HG03095 (cell line): ENCODE results near the gene PIK3CD.
A peak's percentile ranks its signal among the peaks of the same experiment; 100 is the strongest.
"Not testable (repeated sequence)": the region's sequence is repeated elsewhere in the genome, so short reads cannot be mapped to it uniquely, and the experiment has no call there.

Experiments
- ATAC-seq: cut with Tn5 transposase; IDR thresholded peaks from one replicate; pipeline ENCODE4 v1.9.1; 2021; ENCODE audit warnings: moderate library complexity; ENCODE audit not compliant: unreplicated experiment

The PIK3CD gene

GRCh38 chr1:9618909-9619679, 32.4 kb upstream of the PIK3CD start:
- no peak for ATAC-seq

DNA sequence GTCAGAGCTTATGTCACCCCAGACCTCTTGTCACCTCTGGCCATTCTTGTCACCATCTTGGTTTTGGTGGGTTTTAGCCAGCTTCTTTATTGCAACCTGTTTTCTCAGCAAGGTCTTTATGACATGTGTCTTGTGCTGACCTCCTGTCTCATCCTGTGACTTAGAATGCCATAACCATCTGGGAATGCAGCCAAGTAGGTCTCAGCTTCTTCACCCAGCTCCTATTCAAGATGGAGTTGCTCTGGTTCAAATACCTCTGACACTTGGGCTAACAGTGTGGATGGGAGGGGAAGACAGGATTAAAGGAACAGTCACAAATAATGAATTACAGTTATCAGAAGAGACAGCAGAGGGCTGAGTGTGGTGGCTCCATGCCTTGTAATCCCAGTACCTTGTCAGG, 30.5 kb upstream of the PIK3CD start:
- no peak for ATAC-seq

DNA sequence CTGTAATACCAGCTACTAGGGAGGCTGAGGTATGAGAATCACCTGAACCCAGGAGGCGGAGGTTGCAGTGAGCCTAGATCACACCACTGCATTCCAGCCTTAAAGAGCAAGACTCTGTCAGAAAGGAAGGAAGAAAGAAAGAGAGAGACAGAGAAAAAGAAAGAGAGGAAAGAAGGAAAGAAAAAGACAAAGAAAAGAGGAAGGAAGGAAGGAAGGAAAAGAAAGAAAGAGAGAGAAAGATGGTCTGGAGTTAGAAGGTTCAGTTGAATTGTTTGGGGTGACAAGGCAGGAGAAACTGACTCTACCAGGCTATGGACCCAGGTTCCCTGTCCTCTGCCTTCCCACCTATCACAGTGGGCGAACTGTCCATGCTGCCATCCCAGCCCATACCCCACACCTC, 27.4 kb upstream of the PIK3CD start:
- no peak for ATAC-seq

DNA sequence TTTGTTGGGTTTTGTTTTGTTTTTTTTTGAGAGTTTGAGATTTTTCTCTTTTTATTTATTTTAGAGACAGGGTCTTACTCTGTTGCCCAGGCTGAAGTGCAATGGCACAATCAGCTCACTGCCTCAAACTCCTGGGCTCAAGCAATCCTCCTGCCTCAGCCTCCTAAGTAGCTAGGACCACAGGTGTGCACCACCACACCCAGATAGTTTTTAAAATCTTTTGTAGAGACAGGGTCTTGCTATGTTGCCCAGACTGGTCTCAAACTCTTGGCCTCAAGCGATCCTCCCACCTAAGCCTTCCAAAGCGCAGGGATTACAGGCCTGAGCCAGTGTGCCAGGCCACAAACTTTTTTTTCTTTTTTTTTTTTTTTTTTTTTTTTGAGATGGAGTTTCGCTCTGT, 26.5 kb upstream of the PIK3CD start:
- ATAC-seq, result not testable (repeated sequence)

- ATAC-seq, result peak; percentile 43
These were observed 25.3 kb upstream of the PIK3CD start for GRCh38 chr1:9626201-9626608.

- peak; percentile 17 for ATAC-seq
These were observed 22.7 kb upstream of the PIK3CD start for GRCh38 chr1:9628541-9629444.

- ATAC-seq, result peak; percentile 39
These were observed 21.9 kb upstream of the PIK3CD start for GRCh38 chr1:9629445-9630201.

GRCh38 chr1:9630331-9631111, 21.0 kb upstream of the PIK3CD start:
- no peak for ATAC-seq

GRCh38 chr1:9631613-9632012, 19.9 kb upstream of the PIK3CD start:
- ATAC-seq, result no peak

- no peak for ATAC-seq
These were observed 18.0 kb upstream of the PIK3CD start for GRCh38 chr1:9633493-9633892.

- ATAC-seq, result no peak
These were observed 16.9 kb upstream of the PIK3CD start for GRCh38 chr1:9634582-9634981.

DNA sequence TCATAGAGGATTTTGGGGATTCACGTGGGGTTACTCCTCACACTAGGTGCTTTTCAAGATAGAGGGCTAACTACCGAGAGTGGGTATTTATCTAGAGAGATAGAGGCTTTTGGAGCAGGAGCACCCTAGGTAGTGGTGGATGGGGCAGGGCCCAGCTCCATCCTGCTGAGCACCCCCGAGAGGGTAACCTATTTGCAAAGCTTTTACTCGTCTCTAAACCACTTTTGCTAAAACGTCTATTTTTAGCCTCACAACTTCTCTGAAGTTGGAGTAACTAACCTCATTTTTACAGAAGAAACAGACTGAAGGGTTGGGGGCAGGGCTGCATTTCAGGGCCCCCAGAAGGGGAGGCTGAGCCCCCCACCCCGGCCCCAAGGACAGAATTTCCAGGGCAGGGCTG, 12.3 kb upstream of the PIK3CD start:
- no peak for ATAC-seq

DNA sequence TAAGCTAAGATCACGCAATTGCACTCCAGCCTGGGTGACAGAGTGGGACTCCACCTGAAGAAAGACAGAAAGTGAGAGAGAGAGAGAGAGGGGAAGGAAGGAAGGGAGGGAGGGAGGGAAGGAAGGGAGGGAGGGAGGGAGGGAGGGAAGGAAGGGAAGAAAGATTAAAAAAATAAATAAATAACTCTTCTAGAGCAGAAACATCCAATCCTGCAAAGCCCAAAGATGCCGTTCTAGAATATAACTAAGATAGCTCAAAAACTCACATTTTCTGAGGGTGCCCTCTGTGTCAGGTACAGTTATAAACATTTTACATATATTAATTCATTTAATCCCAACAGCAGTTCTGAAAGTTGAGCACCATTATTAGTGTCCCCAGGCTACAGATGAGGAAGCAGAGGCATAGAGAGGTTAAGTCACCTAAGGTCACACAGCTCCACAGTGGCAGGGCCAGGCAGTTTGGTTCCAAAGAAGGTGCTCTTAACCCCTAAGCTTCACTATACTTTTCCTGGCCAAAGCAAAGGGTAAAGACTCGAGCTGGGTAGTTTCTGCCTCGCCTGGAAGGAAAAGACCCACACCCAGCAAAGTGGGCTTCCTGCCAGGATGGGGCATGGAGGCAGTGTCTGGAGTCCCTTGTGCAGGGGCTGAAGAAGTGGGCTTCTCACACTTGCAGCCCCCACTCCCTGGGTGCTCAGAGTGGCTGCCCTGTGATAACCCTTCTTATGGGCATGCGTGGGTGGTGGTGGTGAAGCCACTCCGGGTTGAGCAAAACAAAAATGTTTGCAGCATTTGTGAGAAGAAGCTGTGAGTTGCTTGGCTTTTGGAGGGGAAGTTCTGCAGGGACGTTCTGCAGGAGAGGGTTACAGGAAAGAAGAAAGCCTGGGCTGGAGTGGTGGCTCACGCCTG, 7.9 kb upstream of the PIK3CD start:
- no peak for ATAC-seq

DNA sequence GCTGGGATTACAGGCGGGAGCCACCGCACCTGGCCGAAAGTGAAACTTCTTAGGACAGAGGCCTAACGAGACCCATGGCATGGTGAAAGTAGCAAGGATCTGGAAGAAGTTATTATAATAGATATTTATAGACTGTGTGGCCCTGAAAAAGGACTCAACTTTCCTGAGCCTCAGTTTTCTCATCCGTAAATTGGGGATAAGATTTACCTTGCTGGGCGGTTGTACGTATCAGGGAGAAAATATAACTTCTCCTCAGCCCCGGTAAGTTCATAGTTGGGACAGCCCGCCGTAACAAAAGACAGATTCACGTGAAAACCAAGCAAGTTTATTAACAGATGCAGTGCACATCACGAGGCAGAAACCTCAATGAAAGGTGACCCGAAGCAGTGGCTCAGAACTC, 5.5 kb upstream of the PIK3CD start:
- no peak for ATAC-seq

- no peak for ATAC-seq
These were observed 3.4 kb upstream of the PIK3CD start for GRCh38 chr1:9648171-9648570.

- no peak for ATAC-seq
These were observed 1.8 kb upstream of the PIK3CD start for GRCh38 chr1:9649769-9650168.

GRCh38 chr1:9651220-9651564, 339 bp upstream of the PIK3CD start:
- ATAC-seq, result no peak

DNA sequence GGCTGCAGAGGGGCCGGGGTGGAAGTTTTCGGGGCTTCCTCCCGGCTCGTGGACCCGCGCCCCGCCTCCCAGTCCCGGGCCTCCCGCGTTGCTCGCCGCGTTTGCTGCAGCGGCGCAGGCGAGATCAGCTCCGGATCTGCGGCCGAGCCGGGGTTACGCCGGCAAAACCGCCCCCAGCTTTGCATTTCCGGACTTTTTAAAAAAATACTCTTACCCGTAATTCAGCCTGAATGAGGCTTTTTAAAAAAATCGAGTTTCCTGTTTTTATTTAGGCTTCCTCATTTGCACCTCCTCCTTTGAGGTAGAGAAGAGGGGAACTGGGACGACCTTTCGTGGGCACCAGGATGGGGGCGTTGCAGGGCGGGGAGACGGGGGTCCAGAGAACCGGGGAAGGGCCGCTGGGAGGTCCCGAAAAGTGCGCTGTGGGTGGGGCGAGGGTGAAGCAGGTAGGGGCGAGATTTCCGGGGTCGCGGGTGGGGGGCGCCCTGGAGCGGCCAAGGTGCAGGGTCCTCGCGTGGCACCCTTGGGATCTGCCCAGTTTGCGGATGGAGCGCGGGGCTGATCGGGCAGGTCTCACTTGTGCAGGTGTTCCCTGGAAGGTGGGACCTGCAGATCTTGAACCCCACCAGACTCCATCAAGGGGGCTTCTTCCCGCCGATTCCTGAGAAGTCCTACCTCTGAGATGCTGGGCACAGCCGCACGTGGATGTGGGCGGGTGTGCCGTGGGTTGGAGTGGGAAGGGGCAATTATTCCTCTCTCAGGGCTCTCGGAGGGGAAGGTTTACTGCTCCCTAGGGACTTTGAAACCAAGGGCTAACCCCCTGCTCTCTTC, 1.1 kb downstream of the PIK3CD start:
- ATAC-seq, result no peak

- ATAC-seq, result no peak
These were observed 1.6 kb downstream of the PIK3CD start for GRCh38 chr1:9653210-9653490.
